ENCODE data around the gene ZNF79.

DNA sequence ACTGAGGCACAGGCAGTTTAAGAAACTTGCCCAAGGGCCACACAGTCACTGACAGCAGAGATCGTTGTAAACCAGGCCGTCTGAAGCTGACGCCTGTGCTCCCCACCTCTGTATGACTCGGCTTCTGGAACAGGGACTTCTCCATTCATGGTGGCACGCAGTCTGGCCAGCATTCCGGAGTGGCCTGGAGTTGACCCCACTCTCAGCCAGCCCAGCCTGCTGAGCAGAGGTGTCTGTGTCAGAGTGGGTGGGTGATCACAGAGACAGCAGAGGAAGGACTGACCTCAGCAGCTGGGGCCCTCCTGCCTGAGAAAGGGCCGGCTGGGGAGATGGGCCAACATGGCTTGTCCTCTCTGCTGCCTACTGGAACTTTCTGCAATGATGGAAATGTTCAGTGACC, 39.7 kb downstream of the ZNF79 start:
- TF ChIP-seq, protein P1, sequence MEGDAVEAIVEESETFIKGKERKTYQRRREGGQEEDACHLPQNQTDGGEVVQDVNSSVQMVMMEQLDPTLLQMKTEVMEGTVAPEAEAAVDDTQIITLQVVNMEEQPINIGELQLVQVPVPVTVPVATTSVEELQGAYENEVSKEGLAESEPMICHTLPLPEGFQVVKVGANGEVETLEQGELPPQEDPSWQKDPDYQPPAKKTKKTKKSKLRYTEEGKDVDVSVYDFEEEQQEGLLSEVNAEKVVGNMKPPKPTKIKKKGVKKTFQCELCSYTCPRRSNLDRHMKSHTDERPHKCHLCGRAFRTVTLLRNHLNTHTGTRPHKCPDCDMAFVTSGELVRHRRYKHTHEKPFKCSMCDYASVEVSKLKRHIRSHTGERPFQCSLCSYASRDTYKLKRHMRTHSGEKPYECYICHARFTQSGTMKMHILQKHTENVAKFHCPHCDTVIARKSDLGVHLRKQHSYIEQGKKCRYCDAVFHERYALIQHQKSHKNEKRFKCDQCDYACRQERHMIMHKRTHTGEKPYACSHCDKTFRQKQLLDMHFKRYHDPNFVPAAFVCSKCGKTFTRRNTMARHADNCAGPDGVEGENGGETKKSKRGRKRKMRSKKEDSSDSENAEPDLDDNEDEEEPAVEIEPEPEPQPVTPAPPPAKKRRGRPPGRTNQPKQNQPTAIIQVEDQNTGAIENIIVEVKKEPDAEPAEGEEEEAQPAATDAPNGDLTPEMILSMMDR (conservative IDR thresholded peaks at IDR 0.05; ENCODE audit: low read depth in 2 of 2) = no peak
- TF ChIP-seq EZH2 (IDR thresholded peaks at IDR 0.05; ENCODE audit: low read depth, unreplicated experiment) (no peak), NANOG (IDR thresholded peaks at IDR 0.05; ENCODE audit: borderline replicate concordance) (no peak), EZH2phosphoT487 (IDR thresholded peaks at IDR 0.05; ENCODE audit: unreplicated experiment) (no peak), POLR2AphosphoS5 (IDR thresholded peaks at IDR 0.05; ENCODE audit: low read depth) (no peak), CREB1 (CRISPR knock-in tag; IDR thresholded peaks at IDR 0.05; ENCODE audit: low read depth) (no peak)
- TF ChIP-seq, protein P2, sequence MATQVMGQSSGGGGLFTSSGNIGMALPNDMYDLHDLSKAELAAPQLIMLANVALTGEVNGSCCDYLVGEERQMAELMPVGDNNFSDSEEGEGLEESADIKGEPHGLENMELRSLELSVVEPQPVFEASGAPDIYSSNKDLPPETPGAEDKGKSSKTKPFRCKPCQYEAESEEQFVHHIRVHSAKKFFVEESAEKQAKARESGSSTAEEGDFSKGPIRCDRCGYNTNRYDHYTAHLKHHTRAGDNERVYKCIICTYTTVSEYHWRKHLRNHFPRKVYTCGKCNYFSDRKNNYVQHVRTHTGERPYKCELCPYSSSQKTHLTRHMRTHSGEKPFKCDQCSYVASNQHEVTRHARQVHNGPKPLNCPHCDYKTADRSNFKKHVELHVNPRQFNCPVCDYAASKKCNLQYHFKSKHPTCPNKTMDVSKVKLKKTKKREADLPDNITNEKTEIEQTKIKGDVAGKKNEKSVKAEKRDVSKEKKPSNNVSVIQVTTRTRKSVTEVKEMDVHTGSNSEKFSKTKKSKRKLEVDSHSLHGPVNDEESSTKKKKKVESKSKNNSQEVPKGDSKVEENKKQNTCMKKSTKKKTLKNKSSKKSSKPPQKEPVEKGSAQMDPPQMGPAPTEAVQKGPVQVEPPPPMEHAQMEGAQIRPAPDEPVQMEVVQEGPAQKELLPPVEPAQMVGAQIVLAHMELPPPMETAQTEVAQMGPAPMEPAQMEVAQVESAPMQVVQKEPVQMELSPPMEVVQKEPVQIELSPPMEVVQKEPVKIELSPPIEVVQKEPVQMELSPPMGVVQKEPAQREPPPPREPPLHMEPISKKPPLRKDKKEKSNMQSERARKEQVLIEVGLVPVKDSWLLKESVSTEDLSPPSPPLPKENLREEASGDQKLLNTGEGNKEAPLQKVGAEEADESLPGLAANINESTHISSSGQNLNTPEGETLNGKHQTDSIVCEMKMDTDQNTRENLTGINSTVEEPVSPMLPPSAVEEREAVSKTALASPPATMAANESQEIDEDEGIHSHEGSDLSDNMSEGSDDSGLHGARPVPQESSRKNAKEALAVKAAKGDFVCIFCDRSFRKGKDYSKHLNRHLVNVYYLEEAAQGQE (IDR thresholded peaks at IDR 0.05; ENCODE audit: unreplicated experiment) = no peak
- TF ChIP-seq, protein P3, sequence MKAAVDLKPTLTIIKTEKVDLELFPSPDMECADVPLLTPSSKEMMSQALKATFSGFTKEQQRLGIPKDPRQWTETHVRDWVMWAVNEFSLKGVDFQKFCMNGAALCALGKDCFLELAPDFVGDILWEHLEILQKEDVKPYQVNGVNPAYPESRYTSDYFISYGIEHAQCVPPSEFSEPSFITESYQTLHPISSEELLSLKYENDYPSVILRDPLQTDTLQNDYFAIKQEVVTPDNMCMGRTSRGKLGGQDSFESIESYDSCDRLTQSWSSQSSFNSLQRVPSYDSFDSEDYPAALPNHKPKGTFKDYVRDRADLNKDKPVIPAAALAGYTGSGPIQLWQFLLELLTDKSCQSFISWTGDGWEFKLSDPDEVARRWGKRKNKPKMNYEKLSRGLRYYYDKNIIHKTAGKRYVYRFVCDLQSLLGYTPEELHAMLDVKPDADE (IDR thresholded peaks at IDR 0.05) = no peak

Measured in GM23338 (cell line).